SK-N-MC (cell line): Measurements from ENCODE around the gene DGKI.

Source experiments
- DNase-seq: peaks from one replicate; pipeline ENCODE4 v3.0.0-alpha.2; 2011; ENCODE audit warnings: low read depth, low spot score
- H3K27ac ChIP-seq: fragments of 200-600 bp; sonication (generic); 2 replicates; pipeline ENCODE4 v1.5.1; 2016; ENCODE audit warnings: mixed run types
- H3K36me3 ChIP-seq: fragments of 200-600 bp; sonication (generic); 2 replicates; pipeline ENCODE4 v1.6.1; 2017; ENCODE audit warnings: antibody characterized with exemption, low read length, mixed read lengths; ENCODE audit not compliant: insufficient read depth
- H3K4me3 ChIP-seq: fragments of 200-600 bp; sonication (generic); 2 replicates; pipeline ENCODE4 v1.5.1; 2016
- H3K9ac ChIP-seq: fragments of 200-600 bp; sonication (generic); 2 replicates; pipeline ENCODE4 v1.8.0; 2017; ENCODE audit warnings: mixed run types, mixed read lengths; ENCODE audit not compliant: insufficient read length
- H3K9me3 ChIP-seq: fragments of 200-600 bp; sonication (generic); 2 replicates; pipeline ENCODE4 v1.6.1; 2017; ENCODE audit warnings: low read depth, mild to moderate bottlenecking, antibody characterized with exemption, low read length, moderate library complexity, mixed read lengths
- EZH2 ChIP-seq: fragments of 200-600 bp; sonication (generic); IDR thresholded peaks from one replicate; pipeline ENCODE4 v1.6.1; 2017; ENCODE audit warnings: antibody characterized with exemption
- FOXP2 ChIP-seq: optimal IDR thresholded peaks from 2 replicates; pipeline ENCODE3; 2011; ENCODE audit warnings: mild to moderate bottlenecking, moderate library complexity; ENCODE audit not compliant: insufficient read depth; ENCODE audit errors: extremely low read length, control extremely low read depth
- POLR2AphosphoS5 ChIP-seq: IDR thresholded peaks from 2 replicates; pipeline ENCODE4 v1.6.1; 2012; ENCODE audit warnings: mild to moderate bottlenecking, low read depth, low read length, borderline replicate concordance

DGKI gene

DNA sequence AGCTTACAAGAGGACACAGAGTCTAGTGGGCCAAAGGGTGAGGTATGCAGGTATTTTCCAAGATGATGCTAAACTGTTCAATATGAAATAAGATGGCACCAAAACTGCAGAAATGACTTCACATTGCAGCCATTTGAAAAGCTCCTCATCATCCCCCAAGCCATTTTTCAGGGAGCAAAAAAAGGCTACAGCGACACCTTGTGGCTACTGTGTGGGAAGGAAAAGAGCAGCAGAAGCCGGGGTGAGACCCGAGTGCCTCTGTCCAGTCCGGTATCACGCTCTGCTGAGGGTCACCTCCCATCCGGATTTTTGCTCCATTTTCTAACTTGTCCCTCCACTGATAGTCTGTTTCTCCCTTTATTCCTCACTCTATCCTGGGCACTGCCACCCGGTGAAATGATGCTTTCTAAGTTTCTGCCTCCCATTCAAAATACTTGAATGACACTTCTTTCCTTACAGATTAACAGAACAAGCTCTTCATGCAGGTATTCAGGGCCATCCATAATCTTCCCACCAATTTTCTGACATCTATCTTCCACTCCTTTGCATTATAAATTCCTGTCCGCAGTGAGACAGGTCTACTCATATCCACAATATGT is 220.2 kb downstream of the DGKI start:
- no peaks in the 10 kb centered on the region for H3K36me3 ChIP-seq
- no peak overlapping the region for H3K9ac ChIP-seq
- H3K27ac ChIP-seq, result no peak overlapping the region
- DNase-seq, result no peak
- H3K4me3 ChIP-seq, result no peak overlapping the region
- TF ChIP-seq FOXP2, result no peak
- TF ChIP-seq POLR2AphosphoS5, result no peak
- no peak for TF ChIP-seq EZH2
- no peaks in the 10 kb centered on the region for H3K9me3 ChIP-seq

DNA sequence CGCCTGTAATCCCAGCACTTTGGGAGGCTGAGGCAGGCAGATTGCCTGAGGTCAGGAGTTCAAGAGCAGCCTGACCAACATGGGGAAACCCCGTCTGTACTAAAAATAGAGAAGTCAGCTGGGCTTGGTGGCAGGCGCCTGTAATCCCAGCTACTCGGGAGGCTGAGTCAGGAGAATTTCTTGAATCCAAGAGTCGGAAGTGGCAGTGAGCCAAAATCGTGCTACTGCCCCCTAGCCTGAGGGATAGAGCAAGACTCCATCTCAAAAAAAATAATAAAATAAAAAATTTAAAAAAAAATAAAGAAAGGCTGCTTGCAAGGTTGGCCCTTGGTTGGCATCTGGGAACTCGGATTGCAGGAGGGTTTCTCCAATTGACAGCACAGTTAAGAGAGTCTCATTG is 221.6 kb downstream of the DGKI start:
- DNase-seq, result no peak
- no peak for TF ChIP-seq POLR2AphosphoS5
- TF ChIP-seq EZH2, result no peak
- no peak for TF ChIP-seq FOXP2

DNA sequence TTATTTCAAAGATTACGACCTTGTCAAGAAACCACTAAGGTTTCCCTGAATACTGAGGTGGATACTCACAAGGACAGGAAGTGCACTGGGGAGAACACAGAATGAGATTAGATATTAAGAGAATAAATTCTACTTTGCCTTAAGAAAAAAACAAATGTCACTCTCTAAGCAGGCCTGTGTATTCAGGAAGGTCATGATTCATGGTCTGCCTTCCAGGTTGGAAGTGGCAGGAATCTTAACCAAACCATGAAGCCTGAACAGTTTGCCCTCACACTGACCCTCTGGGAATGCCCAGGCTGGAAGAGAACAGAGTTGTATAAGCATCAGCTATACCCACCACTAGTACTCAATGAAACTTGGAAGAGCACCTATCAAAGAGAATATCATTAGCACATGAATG is 227.6 kb downstream of the DGKI start:
- no peak for DNase-seq
- Histone ChIP-seq H3K27ac (no peak overlapping the region), H3K4me3 (no peak overlapping the region), H3K9ac (no peak overlapping the region), H3K36me3 (no peaks in the 10 kb centered on the region), H3K9me3 (no peaks in the 10 kb centered on the region)
- TF ChIP-seq FOXP2 (no peak), POLR2AphosphoS5 (no peak), EZH2 (no peak)

More for the DNA sequence above, 221.6 kb downstream of the DGKI start:
- H3K27ac ChIP-seq, result no peak overlapping the region
- H3K9ac ChIP-seq, result no peak overlapping the region
- no peak overlapping the region for H3K4me3 ChIP-seq
- H3K9me3 ChIP-seq, result no peaks in the 10 kb centered on the region
- H3K36me3 ChIP-seq, result no peaks in the 10 kb centered on the region

DNA sequence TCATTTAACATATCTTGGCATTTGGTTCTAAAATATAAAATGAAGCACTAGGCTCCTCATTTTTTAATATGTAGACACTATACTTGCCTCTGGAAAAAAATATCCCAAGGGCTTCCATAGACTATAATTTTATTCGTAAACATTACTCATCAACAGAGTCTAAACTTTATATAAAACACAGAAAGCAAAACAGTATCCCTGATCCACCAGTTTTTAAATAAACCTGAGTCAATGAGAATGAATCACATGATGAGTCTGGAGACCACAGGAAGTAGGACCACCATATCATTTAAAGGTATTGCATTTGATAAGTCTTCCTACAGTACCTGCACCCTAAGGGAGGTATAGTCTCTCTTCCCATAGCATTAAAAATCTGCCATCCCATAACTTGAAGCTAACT is 228.0 kb downstream of the DGKI start:
- Histone ChIP-seq H3K9ac (no peak overlapping the region), H3K27ac (no peak overlapping the region), H3K9me3 (no peaks in the 10 kb centered on the region), H3K4me3 (no peak overlapping the region), H3K36me3 (no peaks in the 10 kb centered on the region)
- TF ChIP-seq EZH2 (no peak), FOXP2 (no peak), POLR2AphosphoS5 (no peak)
- no peak for DNase-seq

DNA sequence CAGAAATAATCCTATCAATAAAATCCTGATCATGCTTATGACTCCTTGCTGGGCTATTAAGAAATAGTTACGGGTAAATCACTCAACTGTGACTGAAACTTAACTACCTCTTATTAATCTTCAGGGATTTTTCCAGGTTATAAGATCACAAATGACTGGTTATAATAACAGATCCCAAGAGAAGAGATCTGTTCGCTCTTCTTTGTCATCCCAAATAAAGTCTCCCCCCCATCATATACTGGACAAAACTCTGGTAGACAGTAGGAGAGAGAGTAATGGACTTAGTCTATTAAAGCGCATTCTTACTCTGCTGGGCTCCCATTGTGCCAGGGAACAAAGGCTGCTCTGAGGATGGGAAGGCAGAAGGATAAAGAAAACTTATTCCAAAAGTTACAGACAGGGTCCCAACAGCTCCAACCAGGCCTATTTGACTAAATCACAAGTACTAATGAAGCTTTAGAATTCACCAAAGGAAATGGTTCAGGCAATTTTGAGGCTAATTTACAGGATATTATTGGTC is 233.7 kb downstream of the DGKI start:
- H3K36me3 ChIP-seq, result no peaks in the 10 kb centered on the region
- no peaks in the 10 kb centered on the region for H3K9me3 ChIP-seq
- TF ChIP-seq FOXP2, result no peak
- no peak for TF ChIP-seq EZH2
- TF ChIP-seq POLR2AphosphoS5, result no peak
- H3K27ac ChIP-seq, result no peak overlapping the region
- no peak for DNase-seq
- no peak overlapping the region for H3K4me3 ChIP-seq
- H3K9ac ChIP-seq, result no peak overlapping the region

DNA sequence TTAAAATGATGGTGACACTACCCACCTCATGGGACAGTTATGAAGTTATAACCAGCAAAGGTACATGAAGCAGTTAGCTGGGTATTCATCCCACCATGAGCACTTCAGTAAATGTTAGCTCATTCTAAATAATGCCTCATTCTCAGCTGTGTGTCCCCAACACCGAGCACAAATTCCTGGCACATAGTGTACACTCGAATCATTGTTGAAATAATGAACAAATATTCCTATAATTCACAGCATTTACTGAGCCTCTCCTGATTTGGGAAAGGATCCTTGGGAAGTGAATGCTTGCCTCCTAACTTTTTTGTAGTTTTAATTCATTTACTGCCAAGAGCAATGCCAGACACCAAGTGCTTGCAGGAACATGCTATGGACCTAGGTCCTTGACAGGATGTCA is 235.2 kb downstream of the DGKI start:
- no peak overlapping the region for H3K27ac ChIP-seq
- H3K9ac ChIP-seq, result no peak overlapping the region
- TF ChIP-seq POLR2AphosphoS5 (no peak), EZH2 (no peak), FOXP2 (no peak)
- DNase-seq, result no peak
- no peaks in the 10 kb centered on the region for H3K9me3 ChIP-seq
- H3K4me3 ChIP-seq, result no peak overlapping the region
- H3K36me3 ChIP-seq, result no peaks in the 10 kb centered on the region

DNA sequence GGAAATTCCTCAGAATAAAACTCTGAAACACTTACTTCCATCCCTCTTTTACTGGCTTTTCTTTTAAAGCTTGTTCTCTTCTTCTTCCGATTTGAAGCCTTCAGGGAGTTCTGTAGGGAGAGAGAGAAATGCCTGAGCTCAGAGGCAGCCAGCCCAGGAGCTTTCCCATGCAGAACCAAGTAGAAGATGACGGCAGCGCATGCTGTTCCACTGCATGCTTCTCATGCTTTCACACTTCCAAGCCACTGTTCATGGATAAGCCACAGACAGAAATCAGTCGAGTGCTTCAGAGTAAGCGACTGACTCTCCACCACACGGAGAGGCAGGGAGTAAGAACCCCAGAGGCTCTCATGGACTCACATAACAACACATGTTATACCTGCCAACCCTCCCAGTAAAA is 237.3 kb downstream of the DGKI start:
- Histone ChIP-seq H3K27ac (no peak overlapping the region), H3K9ac (no peak overlapping the region), H3K4me3 (no peak overlapping the region), H3K9me3 (no peaks in the 10 kb centered on the region), H3K36me3 (no peaks in the 10 kb centered on the region)
- DNase-seq, result no peak
- TF ChIP-seq FOXP2 (no peak), EZH2 (no peak), POLR2AphosphoS5 (no peak)

DNA sequence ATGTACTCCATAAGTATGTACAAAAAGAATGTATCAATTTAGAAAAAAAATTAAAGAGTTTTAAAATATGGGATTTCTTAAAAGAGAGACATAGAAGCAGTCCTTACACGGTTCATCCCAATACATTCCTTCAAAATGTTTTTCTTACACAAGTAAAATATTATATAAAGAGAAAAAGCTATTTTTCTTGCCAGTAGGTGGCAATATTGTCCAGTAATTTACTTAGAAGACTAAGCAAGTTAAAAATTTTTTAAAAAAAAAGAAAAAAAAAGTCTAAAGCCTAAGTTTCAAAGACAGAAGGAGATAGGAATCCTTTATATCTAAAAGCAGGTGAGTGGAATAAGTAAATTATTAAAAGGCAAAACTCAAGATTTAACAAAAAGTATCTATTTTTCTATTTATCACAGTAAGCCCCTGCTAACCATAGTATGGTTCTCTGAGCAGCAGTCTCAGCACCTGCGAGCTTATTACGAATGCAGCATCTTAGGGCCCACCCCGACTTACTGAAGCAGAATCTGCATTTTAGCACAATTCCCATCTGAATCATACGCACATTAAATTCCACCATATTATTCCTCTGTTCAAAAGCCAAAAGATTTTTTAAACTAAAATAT is 240.6 kb downstream of the DGKI start:
- Histone ChIP-seq H3K36me3 (no peaks in the 10 kb centered on the region), H3K27ac (no peak overlapping the region), H3K4me3 (no peak overlapping the region), H3K9ac (no peak overlapping the region), H3K9me3 (no peaks in the 10 kb centered on the region)
- peak; percentile 53 for DNase-seq
- TF ChIP-seq FOXP2 (no peak), EZH2 (no peak), POLR2AphosphoS5 (no peak)

DNA sequence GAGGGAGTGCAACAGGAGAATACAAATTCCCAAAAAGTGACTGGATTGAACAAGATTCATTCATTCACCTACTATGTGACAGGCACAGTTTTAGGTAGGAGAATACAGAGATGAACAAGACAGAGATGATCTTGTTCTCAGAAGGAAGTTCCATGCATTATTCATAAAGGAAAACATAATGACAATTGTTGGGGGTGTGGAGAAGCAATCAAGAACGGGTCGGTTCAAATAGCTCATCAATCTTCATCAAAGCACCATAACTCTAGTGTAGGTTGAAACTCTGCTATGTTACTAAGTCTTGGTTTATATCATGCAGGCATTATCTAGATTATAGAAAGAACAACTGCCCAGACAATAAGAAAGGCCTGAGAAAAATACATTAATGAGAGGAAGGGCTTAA is 243.7 kb downstream of the DGKI start:
- H3K9me3 ChIP-seq, result no peaks in the 10 kb centered on the region
- no peak overlapping the region for H3K27ac ChIP-seq
- no peak overlapping the region for H3K4me3 ChIP-seq
- TF ChIP-seq FOXP2 (no peak), EZH2 (no peak), POLR2AphosphoS5 (no peak)
- DNase-seq, result no peak
- H3K9ac ChIP-seq, result no peak overlapping the region
- H3K36me3 ChIP-seq, result no peaks in the 10 kb centered on the region
